PFSK-1 (cell line): Measurements from ENCODE around the gene BMP8B.
"Not testable (repeated sequence)": the region's sequence is repeated elsewhere in the genome, so short reads cannot be mapped to it uniquely, and the experiment has no call there.

ENCODE experiments used
- FOXP2 ChIP-seq: optimal IDR thresholded peaks from 2 replicates; pipeline ENCODE3; 2011; ENCODE audit warnings: borderline replicate concordance, control low read depth, inconsistent platforms; ENCODE audit not compliant: insufficient read depth; ENCODE audit errors: extremely low read length, extremely low read depth
- POLR2AphosphoS5 ChIP-seq: IDR thresholded peaks from 2 replicates; pipeline ENCODE4 v1.6.1; 2012; ENCODE audit warnings: low read depth, mild to moderate bottlenecking, control low read depth, low read length, moderate library complexity
- SIN3A ChIP-seq: IDR thresholded peaks from 2 replicates; pipeline ENCODE4 v1.6.1; 2012; ENCODE audit warnings: mild to moderate bottlenecking, low read length, moderate library complexity, borderline replicate concordance; ENCODE audit not compliant: insufficient read depth
- TAF1 ChIP-seq: IDR thresholded peaks from 2 replicates; pipeline ENCODE4 v1.6.1; 2012; ENCODE audit warnings: low read length, control low read depth, borderline replicate concordance; ENCODE audit not compliant: insufficient read depth
- TF ChIP-seq, protein P1 (sequence below), 2 experiments: IDR thresholded peaks; 2 replicates each; pipeline versions ENCODE4 v1.6.1 to v1.8.0; 2011 to 2012; ENCODE audit warnings: low read depth in 2 of 2, low read length in 2 of 2, control low read depth in 1 of 2, inconsistent platforms in 1 of 2, mild to moderate bottlenecking in 1 of 2, moderate library complexity in 1 of 2; ENCODE audit not compliant: insufficient read depth in 1 of 2

BMP8B gene

DNA sequence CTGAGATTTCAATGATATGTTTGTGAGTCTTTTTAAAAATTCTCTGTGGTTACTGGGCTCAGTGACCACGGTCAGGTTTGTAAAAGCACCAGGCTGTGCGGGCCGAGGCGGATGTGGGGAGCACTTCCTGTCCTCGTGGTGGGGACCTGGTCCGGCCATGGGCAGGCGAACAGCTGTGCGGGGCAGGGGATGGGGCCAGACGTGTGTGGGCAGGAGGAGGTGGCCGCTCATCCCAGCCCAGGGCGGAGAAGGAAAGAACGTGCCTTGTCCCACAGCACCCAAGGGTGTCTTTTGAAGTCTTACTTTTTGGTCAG is 12.3 kb downstream of the BMP8B start:
- TF ChIP-seq POLR2AphosphoS5 (no peak), TAF1 (no peak), FOXP2 (no peak), SIN3A (no peak)
- TF ChIP-seq, protein P1, sequence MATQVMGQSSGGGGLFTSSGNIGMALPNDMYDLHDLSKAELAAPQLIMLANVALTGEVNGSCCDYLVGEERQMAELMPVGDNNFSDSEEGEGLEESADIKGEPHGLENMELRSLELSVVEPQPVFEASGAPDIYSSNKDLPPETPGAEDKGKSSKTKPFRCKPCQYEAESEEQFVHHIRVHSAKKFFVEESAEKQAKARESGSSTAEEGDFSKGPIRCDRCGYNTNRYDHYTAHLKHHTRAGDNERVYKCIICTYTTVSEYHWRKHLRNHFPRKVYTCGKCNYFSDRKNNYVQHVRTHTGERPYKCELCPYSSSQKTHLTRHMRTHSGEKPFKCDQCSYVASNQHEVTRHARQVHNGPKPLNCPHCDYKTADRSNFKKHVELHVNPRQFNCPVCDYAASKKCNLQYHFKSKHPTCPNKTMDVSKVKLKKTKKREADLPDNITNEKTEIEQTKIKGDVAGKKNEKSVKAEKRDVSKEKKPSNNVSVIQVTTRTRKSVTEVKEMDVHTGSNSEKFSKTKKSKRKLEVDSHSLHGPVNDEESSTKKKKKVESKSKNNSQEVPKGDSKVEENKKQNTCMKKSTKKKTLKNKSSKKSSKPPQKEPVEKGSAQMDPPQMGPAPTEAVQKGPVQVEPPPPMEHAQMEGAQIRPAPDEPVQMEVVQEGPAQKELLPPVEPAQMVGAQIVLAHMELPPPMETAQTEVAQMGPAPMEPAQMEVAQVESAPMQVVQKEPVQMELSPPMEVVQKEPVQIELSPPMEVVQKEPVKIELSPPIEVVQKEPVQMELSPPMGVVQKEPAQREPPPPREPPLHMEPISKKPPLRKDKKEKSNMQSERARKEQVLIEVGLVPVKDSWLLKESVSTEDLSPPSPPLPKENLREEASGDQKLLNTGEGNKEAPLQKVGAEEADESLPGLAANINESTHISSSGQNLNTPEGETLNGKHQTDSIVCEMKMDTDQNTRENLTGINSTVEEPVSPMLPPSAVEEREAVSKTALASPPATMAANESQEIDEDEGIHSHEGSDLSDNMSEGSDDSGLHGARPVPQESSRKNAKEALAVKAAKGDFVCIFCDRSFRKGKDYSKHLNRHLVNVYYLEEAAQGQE (IDR thresholded peaks at IDR 0.05; ENCODE audit: insufficient read depth in 1 of 2, low read depth in 2 of 2, low read length in 2 of 2), result no peak

DNA sequence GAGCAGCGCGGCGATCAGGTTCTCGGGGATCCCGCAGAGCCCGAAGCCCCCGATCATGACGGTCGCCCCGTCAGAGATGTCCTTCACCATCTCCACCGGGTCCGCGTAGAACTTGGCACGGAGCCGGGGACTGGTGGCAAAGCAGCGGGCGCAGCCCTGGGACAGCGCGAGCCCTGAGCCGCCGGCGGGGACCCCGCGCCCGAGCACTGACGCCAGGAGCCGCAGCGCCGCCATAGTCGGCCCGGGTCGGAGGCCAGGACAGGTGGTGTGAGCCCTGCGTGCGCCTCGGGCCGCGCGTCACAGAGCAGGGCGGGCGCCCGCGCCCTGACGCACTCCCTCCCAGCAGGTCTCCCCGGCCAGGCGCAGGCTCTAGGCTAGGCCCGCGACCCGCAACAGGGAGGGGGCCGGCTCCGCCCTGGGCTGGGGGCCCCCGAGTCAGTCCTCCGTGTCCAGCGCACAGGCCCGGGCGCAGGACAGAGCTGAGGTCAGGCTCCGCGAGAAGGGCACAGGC is 17.6 kb downstream of the BMP8B start, which contains the start of gene OXCT2:
TSS of gene OXCT2 (minus strand) at position 327 of the 511 bp plus-strand sequence. CDS start at position 234, 93 bp downstream.
- not testable (repeated sequence) for TF ChIP-seq TAF1, SIN3A, POLR2AphosphoS5

DNA sequence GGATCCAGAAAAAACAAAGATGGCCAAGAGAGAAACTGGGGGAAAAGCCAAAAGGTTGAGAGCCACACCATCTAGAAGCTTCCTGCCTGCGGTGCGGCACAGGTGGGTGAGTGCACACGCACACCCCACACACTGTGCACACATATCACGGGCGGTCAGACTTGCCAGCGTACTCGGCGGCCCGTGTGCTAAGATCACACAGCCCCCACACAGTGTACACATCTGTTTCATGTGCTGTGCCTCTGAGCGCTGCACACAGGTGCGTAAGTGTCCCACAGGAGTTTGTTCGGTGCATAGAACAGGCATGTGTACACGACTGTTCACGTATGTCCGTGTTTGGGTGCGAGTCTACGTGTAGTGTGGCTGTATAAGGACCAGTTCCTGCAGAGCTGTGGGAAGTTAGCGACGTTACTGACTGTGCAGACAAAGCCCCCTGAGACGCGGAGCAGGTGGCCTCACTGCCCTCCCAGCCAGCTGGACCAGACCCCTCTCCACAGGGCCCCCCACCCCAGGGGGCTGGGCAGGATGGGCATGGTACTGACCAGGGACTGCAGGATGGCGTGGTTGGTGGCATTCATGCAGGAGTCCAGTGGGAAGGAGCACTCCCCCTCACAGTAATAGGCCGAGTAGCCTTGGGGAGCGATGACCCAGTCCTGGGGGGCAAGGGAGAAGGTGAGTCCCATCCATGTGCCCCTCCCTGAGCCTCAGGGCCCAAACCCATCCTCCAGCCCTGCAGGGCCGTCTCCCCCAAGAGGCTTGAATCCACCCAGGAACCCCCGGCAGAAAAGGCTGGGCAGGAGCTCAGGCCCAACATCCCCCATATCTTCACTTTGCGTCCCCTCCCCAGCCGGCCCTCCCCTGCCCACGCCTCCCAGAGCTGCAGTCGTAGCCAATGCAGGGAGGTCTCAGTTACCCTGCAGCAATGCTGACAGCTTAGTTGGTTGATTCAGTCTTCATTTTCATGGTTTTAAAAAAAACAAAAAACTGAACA is 25.8 kb downstream of the BMP8B start:
- no peak for TF ChIP-seq TAF1
- no peak for TF ChIP-seq FOXP2
- TF ChIP-seq, protein P1 (IDR thresholded peaks at IDR 0.05; ENCODE audit: insufficient read depth in 1 of 2, low read depth in 2 of 2, low read length in 2 of 2), result no peak
- no peak for TF ChIP-seq POLR2AphosphoS5
- TF ChIP-seq SIN3A, result no peak

DNA sequence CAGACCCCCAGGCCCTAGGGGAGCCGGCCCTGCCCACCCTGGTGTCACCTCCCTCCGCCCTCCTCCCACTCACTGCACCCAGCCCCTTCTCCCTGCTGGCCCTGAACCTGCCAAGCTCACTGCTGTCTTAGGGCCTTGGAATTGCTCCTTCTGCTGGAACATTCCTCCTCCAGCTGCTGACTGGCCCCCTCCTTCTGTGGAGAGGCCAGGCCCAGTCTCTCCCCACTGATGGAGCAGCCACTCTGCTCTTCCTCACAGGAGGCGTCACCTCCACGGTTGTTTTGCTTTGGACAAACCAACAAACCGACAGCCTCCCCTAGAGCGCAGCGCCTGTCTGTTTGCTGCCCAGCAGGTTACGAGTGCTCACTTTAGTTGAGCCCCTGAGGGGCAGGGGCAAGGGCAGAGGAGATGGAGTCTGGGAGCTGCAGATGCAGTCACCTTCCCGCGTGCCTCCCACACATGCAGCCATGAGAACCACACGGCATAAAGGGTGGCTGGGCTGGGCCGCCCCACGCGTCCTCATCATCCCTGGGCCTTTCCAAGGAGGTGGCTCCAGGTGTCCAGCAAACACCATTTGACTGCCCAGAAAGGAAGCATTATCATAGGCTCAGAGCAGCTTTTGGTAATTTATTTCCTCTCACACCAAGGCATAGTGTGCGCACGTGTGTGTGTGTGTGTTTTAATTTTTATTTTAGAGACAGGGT is 27.0 kb downstream of the BMP8B start:
- TF ChIP-seq POLR2AphosphoS5 (no peak), TAF1 (no peak), SIN3A (no peak), FOXP2 (no peak)
- TF ChIP-seq, protein P1 (IDR thresholded peaks at IDR 0.05; ENCODE audit: insufficient read depth in 1 of 2, low read depth in 2 of 2, low read length in 2 of 2), result no peak

DNA sequence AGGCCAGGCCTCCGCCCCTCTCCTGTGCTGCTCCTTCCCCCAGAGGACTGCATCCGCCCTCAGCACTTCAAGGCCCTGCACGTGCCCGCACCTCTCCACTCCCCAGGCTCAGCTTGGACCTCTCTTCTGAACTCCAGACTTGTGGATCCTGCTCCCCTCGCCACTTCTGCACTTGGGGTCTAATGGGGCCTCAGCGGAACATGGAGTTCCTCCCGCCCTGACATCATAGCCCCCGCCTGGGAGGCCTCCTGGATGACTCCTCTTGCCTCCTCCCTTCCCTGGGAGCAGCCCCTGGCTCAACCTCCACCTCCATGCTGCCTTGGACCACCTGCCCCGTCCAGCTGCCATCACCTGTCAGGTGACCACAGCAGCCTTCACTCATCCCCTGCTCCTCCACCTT is 27.6 kb downstream of the BMP8B start:
- no peak for TF ChIP-seq TAF1
- TF ChIP-seq SIN3A, result no peak
